WI38 (cell line): ENCODE results near the gene UROD.
"Not testable (repeated sequence)": the region's sequence is repeated elsewhere in the genome, so short reads cannot be mapped to it uniquely, and the experiment has no call there.

Source experiments
- H3K4me3 ChIP-seq: 2 replicates; pipeline ENCODE4 v1.5.1; 2011; ENCODE audit warnings: low read depth, mild to moderate bottlenecking, control low read depth, low read length
- TF ChIP-seq, protein P1 (sequence below): IDR thresholded peaks from 2 replicates; pipeline ENCODE4 v1.5.1; 2012; ENCODE audit warnings: low read depth, mild to moderate bottlenecking, control low read depth, low read length

The UROD gene

GRCh38 chr1:44985747-44986359 lies 26.2 kb upstream of the UROD start:
- TF ChIP-seq, protein P1, sequence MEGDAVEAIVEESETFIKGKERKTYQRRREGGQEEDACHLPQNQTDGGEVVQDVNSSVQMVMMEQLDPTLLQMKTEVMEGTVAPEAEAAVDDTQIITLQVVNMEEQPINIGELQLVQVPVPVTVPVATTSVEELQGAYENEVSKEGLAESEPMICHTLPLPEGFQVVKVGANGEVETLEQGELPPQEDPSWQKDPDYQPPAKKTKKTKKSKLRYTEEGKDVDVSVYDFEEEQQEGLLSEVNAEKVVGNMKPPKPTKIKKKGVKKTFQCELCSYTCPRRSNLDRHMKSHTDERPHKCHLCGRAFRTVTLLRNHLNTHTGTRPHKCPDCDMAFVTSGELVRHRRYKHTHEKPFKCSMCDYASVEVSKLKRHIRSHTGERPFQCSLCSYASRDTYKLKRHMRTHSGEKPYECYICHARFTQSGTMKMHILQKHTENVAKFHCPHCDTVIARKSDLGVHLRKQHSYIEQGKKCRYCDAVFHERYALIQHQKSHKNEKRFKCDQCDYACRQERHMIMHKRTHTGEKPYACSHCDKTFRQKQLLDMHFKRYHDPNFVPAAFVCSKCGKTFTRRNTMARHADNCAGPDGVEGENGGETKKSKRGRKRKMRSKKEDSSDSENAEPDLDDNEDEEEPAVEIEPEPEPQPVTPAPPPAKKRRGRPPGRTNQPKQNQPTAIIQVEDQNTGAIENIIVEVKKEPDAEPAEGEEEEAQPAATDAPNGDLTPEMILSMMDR = no peak
- H3K4me3 ChIP-seq = peak overlapping the region; percentile 93

GRCh38 chr1:44988531-44989156 lies 23.4 kb upstream of the UROD start:
- H3K4me3 ChIP-seq = no peak overlapping the region
- TF ChIP-seq, protein P1 = no peak

GRCh38 chr1:44994309-44994898 lies 17.6 kb upstream of the UROD start:
- TF ChIP-seq, protein P1 = no peak
- H3K4me3 ChIP-seq = no peak overlapping the region

GRCh38 chr1:44995467-44996238 lies 16.4 kb upstream of the UROD start:
- H3K4me3 ChIP-seq = no peak overlapping the region
- TF ChIP-seq, protein P1 = no peak

- no peak overlapping the region for H3K4me3 ChIP-seq
Measured at GRCh38 chr1:44999232-44999631, 12.8 kb upstream of the UROD start.

DNA sequence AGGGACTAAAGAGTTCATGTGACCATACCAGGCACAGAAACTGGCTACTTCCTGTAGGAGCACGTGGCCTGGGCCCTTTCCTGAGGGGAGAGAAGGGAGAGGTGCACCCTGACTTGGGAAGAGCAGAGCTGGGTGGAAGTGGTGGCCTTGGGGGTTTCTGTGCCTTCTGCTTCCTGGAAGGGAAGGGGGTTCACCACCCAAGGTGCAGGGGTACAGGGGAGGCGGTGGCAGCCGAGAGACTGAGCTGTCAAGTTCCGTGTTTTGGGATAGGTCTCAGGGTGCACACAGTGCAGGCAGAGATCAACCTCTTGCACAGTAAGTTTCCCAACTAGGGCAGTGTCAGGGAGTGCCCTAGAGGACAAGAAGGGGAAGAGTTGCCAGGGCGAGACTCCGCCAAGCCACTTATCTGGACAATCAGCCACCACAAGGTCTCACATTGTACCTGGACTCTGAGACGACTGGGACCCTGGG lies 11.0 kb upstream of the UROD start:
- H3K4me3 ChIP-seq = no peak overlapping the region
- TF ChIP-seq, protein P1 = no peak

More at GRCh38 chr1:44999232-44999631, 12.8 kb upstream of the UROD start:
- TF ChIP-seq, protein P1 = no peak

GRCh38 chr1:45001576-45001975 lies 10.5 kb upstream of the UROD start:
- H3K4me3 ChIP-seq = not testable (repeated sequence)
